Mesenteric fat pad (tissue), 1 donor: Measurements from ENCODE around the gene MFSD12. TPM values are rescaled to one million over a fixed set of nuclear protein-coding genes. Genes with fewer than 3 reads are reported as not detected.
"Not testable (repeated sequence)": the region's sequence is repeated elsewhere in the genome, so short reads cannot be mapped to it uniquely, and the experiment has no call there.

Experiments
- DNase-seq: peaks from one replicate; pipeline ENCODE4 v3.0.0-alpha.2; 2020; ENCODE audit warnings: low spot score
- total RNA-seq: library from RNA; stranded (reverse); fragmentation: NEBNext Ultra II Directional; extraction: Animal tissue kit (Norgen Biotek cat#: 25700); gene quantifications from one replicate; pipeline ENCODE4 v1.2.1, GENCODE V29; 2021
- donor health status: DM: yes; HTN: yes; CAD: no.

The MFSD12 gene
- total RNA-seq, 1 donor from 2014 or later: 63.1 TPM

GRCh38 chr19:3537438-3538240 lies 19.7 kb downstream of the MFSD12 start:
- no peak for DNase-seq

- no peak for DNase-seq
Observed at GRCh38 chr19:3537101-3537437, 20.3 kb downstream of the MFSD12 start.

DNA sequence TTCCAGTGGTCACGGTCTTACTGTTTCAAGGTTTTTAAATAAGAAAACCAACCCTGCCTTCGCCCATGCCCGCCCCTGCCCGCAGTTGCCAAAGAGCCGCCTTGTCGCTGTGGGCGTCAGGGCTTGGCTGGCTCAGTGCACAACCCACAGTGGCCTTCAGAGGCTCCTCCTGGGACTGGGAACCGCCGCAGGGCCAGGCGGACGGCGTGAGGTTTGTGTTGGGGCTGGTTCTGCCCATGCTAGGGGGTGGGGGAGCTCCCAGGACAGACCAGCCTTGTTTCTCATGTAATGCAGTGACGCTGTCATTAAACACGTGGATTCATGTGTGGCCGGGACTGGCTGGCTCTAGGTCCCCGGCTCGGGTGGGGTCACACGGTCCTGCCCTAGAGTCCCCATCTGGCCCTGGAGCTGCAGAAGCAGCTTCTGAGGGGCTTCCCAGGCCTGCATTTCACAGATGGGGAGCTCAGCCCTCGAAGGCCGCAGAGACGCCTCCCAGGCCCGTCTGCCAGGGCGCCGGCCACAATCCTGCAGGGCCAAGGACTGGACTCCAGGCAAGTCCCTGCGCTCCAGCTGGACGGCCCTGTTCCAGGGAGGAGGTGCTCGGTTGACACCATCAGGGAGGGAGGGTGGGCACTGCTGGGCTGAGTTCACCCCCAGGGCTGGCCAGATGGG lies 20.8 kb downstream of the MFSD12 start:
- DNase-seq: no peak

- no peak for DNase-seq
Observed at GRCh38 chr19:3535981-3536380, 21.4 kb downstream of the MFSD12 start.

- no peak for DNase-seq
Observed at GRCh38 chr19:3535563-3535965, 21.8 kb downstream of the MFSD12 start.

DNA sequence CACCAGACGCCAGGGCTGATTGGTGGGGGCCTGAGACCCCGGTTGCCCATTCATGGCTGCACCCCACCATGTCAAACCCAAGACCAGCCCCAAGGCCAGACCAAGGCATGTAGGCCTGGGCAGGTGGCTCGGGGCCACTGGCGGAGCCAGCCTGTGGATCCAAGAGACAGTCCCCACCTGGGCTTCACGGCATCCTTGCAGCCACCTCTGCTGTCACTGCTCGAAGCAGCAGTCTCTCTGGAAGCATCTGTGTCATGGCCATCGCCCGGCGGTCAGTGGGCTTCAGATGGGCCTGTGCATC lies 22.2 kb downstream of the MFSD12 start:
- DNase-seq: no peak

DNA sequence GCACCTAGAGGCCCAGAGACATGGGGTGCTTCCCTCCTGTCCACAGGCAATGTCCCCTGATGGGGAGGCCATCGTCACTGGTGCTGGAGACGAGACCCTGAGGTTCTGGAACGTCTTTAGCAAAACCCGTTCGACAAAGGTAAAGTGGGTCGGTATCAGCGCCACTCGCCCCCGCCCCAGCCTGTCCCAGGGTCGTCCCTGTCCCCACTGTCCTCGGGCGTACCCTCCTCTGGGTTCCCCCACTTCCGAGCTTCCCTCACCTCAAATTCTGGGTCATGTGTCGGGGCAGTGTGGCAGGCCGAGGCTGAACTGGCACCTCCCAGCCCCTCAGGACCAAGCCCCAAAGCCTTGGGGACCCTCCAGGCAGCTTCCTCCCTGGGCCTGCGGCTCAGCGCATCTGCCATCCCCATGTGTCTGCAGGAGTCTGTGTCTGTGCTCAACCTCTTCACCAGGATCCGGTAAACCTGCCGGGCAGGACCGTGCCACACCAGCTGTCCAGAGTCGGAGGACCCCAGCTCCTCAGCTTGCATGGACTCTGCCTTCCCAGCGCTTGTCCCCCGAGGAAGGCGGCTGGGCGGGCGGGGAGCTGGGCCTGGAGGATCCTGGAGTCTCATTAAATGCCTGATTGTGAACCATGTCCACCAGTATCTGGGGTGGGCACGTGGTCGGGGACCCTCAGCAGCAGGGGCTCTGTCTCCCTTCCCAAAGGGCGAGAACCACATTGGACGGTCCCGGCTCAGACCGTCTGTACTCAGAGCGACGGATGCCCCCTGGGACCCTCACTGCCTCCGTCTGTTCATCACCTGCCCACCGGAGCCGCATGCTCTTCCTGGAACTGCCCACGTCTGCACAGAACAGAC lies 22.8 kb downstream of the MFSD12 start:
- no peak for DNase-seq

- DNase-seq: no peak
Observed at GRCh38 chr19:3533563-3534216, 23.7 kb downstream of the MFSD12 start.

DNA sequence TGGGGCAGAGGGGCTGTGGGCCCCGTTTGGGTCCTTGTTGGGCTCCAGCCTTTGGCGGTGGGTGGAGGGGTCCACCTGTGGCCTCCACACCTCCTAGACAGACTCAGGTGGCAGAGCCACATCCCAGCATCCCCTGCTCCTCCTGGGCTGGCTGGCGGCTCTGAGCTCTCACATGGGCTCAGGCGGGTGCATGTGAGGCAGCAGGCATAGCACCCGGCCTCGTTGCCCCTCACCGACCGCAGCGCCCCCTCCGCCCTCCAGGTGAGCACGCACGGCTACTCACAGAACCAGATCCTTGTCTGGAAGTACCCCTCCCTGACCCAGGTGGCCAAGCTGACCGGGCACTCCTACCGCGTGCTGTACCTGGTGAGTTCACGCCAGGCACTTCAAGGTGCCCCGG lies 24.4 kb downstream of the MFSD12 start:
- DNase-seq: no peak

GRCh38 chr19:3532154-3532786 lies 25.1 kb downstream of the MFSD12 start:
- DNase-seq: no peak

DNA sequence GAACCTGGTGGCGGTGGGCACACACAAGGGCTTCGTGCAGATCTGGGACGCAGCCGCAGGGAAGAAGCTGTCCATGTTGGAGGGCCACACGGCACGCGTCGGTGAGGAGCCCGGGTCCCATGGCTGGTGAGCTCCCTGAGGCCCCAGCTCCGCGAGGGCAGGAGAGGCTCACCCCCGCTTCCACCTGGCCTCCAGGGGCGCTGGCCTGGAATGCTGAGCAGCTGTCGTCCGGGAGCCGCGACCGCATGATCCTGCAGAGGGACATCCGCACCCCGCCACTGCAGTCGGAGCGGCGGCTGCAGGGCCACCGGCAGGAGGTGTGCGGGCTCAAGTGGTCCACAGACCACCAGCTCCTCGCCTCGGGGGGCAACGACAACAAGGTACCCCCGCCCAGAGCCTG lies 25.7 kb downstream of the MFSD12 start:
- DNase-seq: no peak

- no peak for DNase-seq
Observed at GRCh38 chr19:3530389-3530788, 27.0 kb downstream of the MFSD12 start.

- not testable (repeated sequence) for DNase-seq
Observed at GRCh38 chr19:3529299-3529698, 28.1 kb downstream of the MFSD12 start.

DNA sequence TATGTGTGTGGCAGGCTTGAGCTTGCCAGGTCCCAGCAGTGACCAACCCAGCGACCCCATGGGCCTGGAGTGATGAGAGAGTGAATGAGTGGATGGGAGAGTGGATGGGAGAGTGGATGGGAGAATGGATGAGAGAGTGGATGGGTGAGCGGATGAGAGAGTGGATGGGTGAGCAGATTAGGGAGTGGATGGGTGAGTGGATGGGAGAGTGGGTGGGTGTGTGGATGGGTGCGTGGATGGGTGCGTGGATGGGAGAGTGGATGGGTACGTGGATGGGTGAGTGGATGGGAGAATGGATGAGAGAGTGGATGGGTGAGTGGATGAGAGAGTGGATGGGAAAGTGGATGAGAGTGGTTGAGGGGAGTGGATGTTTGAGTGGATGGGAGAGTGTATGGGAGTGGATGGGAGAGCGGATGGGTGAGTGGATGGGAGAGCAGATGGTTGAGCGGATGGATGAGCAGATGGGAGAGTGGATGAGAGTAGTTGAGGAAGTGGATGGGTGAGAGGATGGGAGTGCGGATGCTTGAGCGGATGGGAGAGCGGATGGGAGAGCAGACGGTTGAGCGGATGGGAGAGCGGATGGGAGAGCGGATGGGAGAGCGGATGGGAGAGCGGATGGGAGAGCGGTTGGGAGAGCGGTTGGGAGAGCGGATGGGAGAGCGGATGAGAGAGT lies 28.7 kb downstream of the MFSD12 start:
- no peak for DNase-seq

DNA sequence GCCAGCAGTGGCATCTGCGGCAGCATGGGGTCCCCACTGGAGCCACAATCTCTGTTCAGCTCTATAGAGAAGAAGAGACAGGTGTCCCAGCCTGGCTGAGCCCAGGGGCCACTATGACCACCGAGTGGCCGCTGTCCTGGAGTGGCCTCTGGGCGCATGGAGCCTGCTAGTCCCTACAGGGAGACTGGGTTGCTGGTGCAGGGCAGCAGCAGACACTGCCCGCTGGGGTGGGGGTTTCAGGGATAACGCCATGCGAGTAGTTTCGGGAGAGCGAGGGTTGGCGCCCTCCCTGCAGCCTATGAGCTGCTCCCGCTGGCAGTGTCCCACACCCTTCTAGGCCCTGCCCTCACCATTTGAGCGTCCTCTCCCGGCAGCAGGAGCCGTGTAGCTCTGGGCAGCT lies 29.3 kb downstream of the MFSD12 start:
- DNase-seq: no peak

- DNase-seq: no peak
Observed at GRCh38 chr19:3527238-3527910, 30.0 kb downstream of the MFSD12 start.

DNA sequence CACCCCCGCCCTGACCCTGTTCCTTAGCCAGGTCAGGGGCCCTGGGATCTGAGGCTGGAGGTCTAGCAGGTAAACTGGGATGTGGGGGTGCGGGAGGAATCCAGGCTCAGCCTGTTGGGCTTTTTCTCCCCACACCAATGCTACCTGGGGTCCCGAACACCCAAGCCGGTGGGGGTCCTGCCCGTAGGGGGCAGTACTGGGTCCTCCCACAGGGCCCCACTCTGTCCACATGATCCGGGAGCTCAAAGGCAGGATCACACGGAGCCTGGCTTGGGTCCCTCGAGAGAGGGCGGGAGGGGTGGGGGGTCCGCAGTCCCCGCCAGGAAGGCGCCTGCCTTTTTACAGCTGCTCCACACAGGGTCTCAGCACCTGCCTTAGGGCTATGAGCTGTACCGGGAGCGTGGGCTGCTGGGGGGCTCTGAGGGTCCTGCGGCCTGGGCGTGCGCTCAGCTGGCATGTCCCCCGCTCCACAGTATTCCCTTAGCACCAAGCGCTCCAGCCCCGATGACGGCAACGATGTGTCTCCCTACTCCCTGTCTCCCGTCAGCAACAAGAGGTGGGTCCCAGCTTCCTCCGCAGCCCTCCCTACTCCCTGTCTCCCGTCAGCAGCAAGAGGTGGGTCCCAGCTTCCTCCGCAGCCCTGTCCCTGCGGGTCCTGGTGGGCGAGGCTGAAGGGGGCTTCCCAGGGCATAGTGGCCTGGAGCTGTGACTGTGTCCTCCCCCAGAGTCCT lies 30.7 kb downstream of the MFSD12 start:
- no peak for DNase-seq

GRCh38 chr19:3524904-3525451 lies 32.4 kb downstream of the MFSD12 start:
- DNase-seq: no peak
